Coronary artery (tissue), 2 donors: Measurements from ENCODE around the gene CDCP2.

Experiments
- DNase-seq: peaks from one replicate; pipeline ENCODE4 v3.0.0-alpha.2; 2017; ENCODE audit warnings: low spot score
- H3K27ac ChIP-seq, 2 donors: fragments of 200-600 bp; sonication (generic); one replicate each; pipeline ENCODE4 v1.5.1; 2016 to 2019
- H3K4me3 ChIP-seq: fragments of 200-600 bp; sonication (generic); 2 replicates; pipeline ENCODE4 v1.5.1; 2016; ENCODE audit warnings: mild to moderate bottlenecking, moderate library complexity
- TF ChIP-seq, protein P1 (sequence below): fragments of 200-600 bp; sonication (generic); IDR thresholded peaks from one replicate; pipeline ENCODE4 v1.5.1; 2019; ENCODE audit warnings: antibody characterized with exemption

Gene CDCP2

DNA sequence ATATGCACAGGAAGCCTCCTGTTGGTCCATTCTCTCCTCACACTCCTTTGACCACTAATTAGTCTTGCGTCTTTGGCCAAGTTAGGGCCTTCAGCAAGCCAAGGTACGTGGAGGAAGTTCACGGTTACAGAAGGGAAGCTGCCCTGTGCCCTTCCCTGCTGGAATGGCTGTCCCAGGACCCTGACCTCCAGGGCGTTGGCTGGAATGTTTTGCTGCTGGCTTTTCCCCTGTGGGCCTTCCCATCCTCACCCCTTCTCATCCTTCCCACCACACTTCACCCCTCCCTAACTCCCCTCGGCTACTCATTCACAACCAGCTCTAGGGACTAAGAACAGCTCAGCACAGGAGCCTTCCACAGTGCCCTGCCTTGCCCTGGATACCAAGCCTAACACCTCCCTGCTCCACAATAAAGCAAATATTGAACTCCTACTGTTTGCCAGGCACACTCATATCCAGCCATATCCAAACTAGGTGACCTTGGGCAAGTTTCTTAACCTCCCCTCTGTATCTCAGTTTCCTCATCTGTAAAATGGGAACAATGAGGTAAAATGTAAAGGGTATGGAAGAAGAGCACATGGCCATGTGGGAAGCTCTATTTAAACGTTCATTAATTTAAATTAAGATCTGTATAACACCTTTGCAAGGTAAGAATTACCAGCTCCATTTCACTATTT lies 8.8 kb upstream of the CDCP2 start:
- Histone ChIP-seq H3K27ac (no peak overlapping the region), H3K4me3 (no peak overlapping the region)
- no peak for DNase-seq
- TF ChIP-seq, protein P1, sequence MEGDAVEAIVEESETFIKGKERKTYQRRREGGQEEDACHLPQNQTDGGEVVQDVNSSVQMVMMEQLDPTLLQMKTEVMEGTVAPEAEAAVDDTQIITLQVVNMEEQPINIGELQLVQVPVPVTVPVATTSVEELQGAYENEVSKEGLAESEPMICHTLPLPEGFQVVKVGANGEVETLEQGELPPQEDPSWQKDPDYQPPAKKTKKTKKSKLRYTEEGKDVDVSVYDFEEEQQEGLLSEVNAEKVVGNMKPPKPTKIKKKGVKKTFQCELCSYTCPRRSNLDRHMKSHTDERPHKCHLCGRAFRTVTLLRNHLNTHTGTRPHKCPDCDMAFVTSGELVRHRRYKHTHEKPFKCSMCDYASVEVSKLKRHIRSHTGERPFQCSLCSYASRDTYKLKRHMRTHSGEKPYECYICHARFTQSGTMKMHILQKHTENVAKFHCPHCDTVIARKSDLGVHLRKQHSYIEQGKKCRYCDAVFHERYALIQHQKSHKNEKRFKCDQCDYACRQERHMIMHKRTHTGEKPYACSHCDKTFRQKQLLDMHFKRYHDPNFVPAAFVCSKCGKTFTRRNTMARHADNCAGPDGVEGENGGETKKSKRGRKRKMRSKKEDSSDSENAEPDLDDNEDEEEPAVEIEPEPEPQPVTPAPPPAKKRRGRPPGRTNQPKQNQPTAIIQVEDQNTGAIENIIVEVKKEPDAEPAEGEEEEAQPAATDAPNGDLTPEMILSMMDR, result no peak

DNA sequence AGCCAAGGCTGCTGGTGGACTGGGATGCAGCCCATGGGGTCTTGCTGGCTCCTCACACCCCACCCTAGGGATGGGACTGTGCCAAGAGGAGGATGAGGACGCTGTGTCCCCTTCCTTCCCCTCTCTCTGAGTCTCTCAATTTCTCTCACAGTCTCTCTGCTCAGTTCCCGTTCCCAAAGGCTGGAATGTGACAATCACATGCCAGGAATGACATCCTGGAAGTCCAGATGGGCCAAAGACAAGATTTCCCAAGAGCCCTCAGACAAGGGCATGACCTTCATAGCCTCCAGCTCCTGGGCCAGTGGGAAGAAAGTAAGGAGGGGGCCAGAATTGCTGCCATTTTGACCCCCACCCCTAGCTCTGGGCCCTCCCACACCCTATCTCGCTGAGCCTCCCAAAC lies 7.6 kb upstream of the CDCP2 start:
- TF ChIP-seq, protein P1, result no peak
- DNase-seq, result no peak
- H3K4me3 ChIP-seq, result no peak overlapping the region
- H3K27ac ChIP-seq, result no peak overlapping the region

DNA sequence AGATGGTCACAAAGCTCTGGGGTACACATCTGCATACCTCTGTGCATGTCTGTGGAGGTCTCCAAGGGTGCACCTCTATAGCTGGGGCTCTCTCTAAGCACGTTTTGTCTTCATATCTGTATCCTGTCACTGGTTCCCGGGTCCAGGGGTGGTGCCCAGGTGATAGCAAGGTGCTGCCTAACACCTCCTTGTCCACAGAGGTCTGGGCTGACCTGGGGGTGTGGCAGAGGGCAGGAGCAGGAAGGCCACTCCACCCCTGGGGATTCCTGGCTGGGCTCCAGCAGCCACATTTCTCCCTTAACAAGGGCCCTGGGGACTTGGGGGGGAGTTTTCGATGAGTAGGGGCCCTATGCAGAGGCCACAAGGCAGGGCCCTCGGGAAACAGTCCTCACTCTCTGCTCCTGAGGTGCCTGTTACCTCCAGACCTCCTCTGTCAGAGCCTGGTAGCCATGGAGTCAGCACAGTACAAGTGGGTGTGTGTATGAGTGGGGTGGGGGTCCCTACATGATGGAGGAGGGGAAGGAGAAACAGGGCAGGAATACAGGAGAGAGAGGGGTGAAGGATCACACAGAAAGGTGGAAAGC lies 7.0 kb upstream of the CDCP2 start:
- TF ChIP-seq, protein P1, result no peak
- Histone ChIP-seq H3K27ac (no peak overlapping the region), H3K4me3 (no peak overlapping the region)
- DNase-seq, result no peak

DNA sequence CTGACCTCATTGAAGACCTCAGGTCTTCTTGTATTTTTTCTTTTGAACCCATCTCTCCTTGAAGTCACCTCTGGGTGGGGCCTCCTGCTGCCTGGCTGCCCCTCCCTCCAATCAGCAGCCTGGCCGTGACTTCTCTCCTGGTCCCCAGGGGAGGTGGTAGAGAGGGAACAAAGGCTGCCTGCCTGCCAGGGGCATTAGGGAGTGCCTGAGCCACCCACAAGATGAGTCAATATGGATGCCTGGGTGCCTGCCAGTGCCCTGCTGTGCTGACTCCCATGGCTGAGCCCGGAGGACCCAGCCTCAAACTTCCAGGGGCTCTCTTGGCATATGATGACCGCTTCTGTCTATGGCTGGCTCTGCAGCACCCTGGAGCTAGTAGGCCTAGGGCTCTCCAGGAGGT lies 5.3 kb upstream of the CDCP2 start:
- TF ChIP-seq, protein P1, result no peak
- no peak overlapping the region for H3K27ac ChIP-seq
- H3K4me3 ChIP-seq, result no peak overlapping the region
- DNase-seq, result no peak

DNA sequence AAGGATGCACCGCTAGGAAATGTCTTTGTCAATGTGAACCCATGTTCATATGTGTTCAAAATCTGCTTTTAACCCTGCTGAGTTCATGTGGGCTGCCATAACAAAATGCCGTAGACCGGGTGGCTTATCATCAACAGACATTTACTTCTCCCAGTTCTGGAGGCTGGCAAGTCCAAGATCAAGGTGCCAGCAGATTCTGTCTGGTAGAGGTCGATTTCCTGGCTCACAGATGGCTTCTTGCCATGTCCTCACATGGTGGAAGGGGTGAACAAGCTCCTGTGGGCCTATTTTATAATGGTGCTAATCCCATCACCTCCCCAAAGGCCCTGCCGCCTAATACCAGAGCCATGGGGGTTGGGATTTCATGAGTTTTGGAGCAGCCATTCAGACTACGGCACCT lies 4.6 kb upstream of the CDCP2 start:
- no peak overlapping the region for H3K27ac ChIP-seq
- TF ChIP-seq, protein P1, result no peak
- no peak for DNase-seq
- H3K4me3 ChIP-seq, result no peak overlapping the region

DNA sequence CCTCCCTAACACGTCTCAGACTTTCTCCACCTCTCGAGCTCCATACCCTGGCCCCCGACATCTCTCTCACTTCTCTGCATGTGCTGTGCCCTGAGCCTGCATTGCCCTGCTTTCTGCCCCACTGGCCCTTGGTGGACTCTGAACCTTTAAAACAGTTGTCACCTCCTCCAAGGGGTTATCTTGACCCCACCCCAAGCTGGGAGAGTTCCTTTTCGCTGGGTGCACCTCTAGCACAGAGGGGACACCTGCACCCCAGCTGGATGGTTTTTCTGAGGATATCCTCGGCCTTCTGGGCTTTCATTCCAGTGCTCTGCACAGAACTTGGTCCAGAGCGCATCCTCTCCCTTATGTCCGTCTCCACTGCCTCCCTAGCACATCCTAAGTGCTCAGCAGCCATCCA lies 4.2 kb upstream of the CDCP2 start:
- DNase-seq, result no peak
- Histone ChIP-seq H3K27ac (no peak overlapping the region), H3K4me3 (no peak overlapping the region)
- TF ChIP-seq, protein P1, result no peak

DNA sequence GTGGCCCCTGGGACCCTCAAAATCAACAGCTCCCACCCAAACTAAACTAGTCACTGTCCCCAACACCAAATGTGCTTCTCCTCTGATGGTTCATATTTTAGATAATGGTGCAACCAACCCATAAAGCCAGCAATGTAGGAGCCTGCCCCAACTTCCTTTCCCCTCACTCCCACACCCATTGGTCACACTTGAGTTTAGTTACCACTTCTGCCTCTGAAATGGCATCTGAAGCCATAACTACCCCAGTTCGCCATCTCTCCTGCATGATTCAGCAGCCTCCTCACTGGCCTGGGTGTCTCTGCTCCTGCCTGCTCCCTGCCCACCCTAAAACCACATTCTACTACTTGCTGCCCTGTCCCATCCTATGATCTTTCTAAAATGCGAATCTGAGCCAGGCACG lies 3.4 kb upstream of the CDCP2 start:
- TF ChIP-seq, protein P1, result no peak
- Histone ChIP-seq H3K4me3 (no peak overlapping the region), H3K27ac (no peak overlapping the region)
- no peak for DNase-seq
